Lung (tissue), 12 donors: ENCODE measurements around the gene ARSK. TPM values are rescaled to one million over a fixed set of nuclear protein-coding genes. Genes with fewer than 3 reads are reported as not detected.

Experiments used
- ATAC-seq: fragments of 200-7000 bp; cut with Tn5 transposase; one replicate; pipeline ENCODE4 v1.9.1; 2020; ENCODE audit warnings: moderate number of reproducible peaks; ENCODE audit not compliant: insufficient read depth, low FRiP score
- DNase-seq, 3 donors: peaks; one replicate each; pipeline ENCODE4 v3.0.0-alpha.2; 2013 to 2017
- H3K27ac ChIP-seq, 2 donors: one replicate each; pipeline ENCODE4 v1.5.1; 2013; ENCODE audit warnings: mild to moderate bottlenecking in 2 of 2, moderate library complexity in 2 of 2, control low read depth in 1 of 2, inconsistent platforms in 1 of 2, low read depth in 1 of 2, low read length in 1 of 2
- H3K27me3 ChIP-seq, 3 donors: one replicate each; pipeline ENCODE4 v1.5.1; 2013; ENCODE audit warnings: low read length in 2 of 3; ENCODE audit not compliant: control insufficient read depth in 3 of 3, insufficient read depth in 3 of 3
- H3K36me3 ChIP-seq, 4 donors: one replicate each; pipeline ENCODE4 v1.5.1; 2013; ENCODE audit warnings: low read length in 4 of 4, mild to moderate bottlenecking in 1 of 4, moderate library complexity in 1 of 4; ENCODE audit not compliant: control insufficient read depth in 4 of 4, insufficient read depth in 4 of 4
- H3K4me1 ChIP-seq, 5 donors: one replicate each; pipeline ENCODE4 v1.5.1; 2013; ENCODE audit warnings: low read length in 5 of 5, mild to moderate bottlenecking in 2 of 5, moderate library complexity in 1 of 5; ENCODE audit not compliant: control insufficient read depth in 5 of 5, insufficient read depth in 5 of 5
- H3K4me3 ChIP-seq: one replicate; pipeline ENCODE4 v1.5.1; 2013; ENCODE audit warnings: mild to moderate bottlenecking, control low read depth, moderate library complexity
- H3K9ac ChIP-seq, 2 donors: one replicate each; pipeline ENCODE4 v1.5.1; 2013; ENCODE audit warnings: low read length in 2 of 2, control low read depth in 1 of 2; ENCODE audit not compliant: insufficient read depth in 1 of 2
- H3K9me3 ChIP-seq, 4 donors: one replicate each; pipeline ENCODE4 v1.5.1; 2013; ENCODE audit warnings: low read length in 3 of 4, mild to moderate bottlenecking in 1 of 4, moderate library complexity in 1 of 4; ENCODE audit not compliant: control insufficient read depth in 4 of 4, insufficient read depth in 3 of 4
- CTCF ChIP-seq: IDR thresholded peaks from 2 replicates; pipeline ENCODE4 v1.5.1; 2012; ENCODE audit warnings: mild to moderate bottlenecking; ENCODE audit errors: control extremely low read depth, extremely low read depth
- WGBS, 2 donors: extraction: QIAGEN DNeasy Blood & Tissue Kit; methylation state at CpG; one replicate each; pipeline ENCODE4 v1.1.7; 2013; 5-methylcytosine and 5-hydroxymethylcytosine counted together
- polyA plus RNA-seq, 2 donors: library from polyadenylated mRNA; stranded (reverse); fragments of 200-250 nt; gene quantifications; one replicate each; pipeline ENCODE4 v1.2.1, GENCODE V29; 2013
- total RNA-seq, 2 donors: library from RNA; depleted of rRNA in 1 of 2; stranded (reverse); fragments of >200 nt in 1 of 2; gene quantifications; one replicate each; pipeline ENCODE4 v1.2.1, GENCODE V29; 2014 to 2021
- donor health status: control.
- donor health status: control.
- donor health status: Bipolar disorder and iron deficiency.
- donor health status: healthy.
- donor health status: DM: yes; HTN: yes; CAD: no.

ARSK gene
- total and polyA plus RNA-seq, 4 donors, result 2.6 to 10.5 (median 4.3) TPM

GRCh38 chr5:95537501-95537900 is 17.4 kb upstream of the ARSK start:
- Histone ChIP-seq H3K36me3 (peaks cover 8 to 31% (median 23%) of the 10 kb centered on the region in 4 donors), H3K9ac (no peak overlapping the region), H3K4me1 (no peaks in the 10 kb centered on the region), H3K9me3 (no peaks in the 10 kb centered on the region), H3K27me3 (no peaks in the 10 kb centered on the region), H3K4me3 (no peak overlapping the region), H3K27ac (no peak overlapping the region)
- TF ChIP-seq CTCF, result no peak
- WGBS, 2 donors, result 73 to 88% methylated on average over 2 of the region's 2 CpGs
- DNase-seq, result peak in 2 of 3 donors; percentile 5 to 17
- no peak for ATAC-seq

- DNase-seq (no peak), ATAC-seq (no peak)
- no peak overlapping the region for H3K9ac ChIP-seq
- H3K27ac ChIP-seq, result no peak overlapping the region
- H3K36me3 ChIP-seq, result peaks cover 19 to 29% (median 27%) of the 10 kb centered on the region in 4 donors
- no peaks in the 10 kb centered on the region for H3K27me3 ChIP-seq
- no peak overlapping the region for H3K4me3 ChIP-seq
- no peaks in the 10 kb centered on the region for H3K9me3 ChIP-seq
- TF ChIP-seq CTCF, result no peak
- H3K4me1 ChIP-seq, result peaks cover 0 to 3% (median 0%) of the 10 kb centered on the region in 5 donors
- WGBS, 2 donors, result 62 to 63% methylated on average over 3 of the region's 3 CpGs
Measured at GRCh38 chr5:95543017-95543705, 11.7 kb upstream of the ARSK start.

GRCh38 chr5:95549030-95549429 is 5.9 kb upstream of the ARSK start:
- Histone ChIP-seq H3K27ac (no peak overlapping the region), H3K4me1 (peaks cover 0 to 6% (median 4%) of the 10 kb centered on the region in 5 donors), H3K36me3 (peaks cover 16 to 18% (median 17%) of the 10 kb centered on the region in 4 donors)

More at GRCh38 chr5:95549030-95549429, 5.9 kb upstream of the ARSK start:
- DNase-seq (no peak), ATAC-seq (no peak)
- no peak for TF ChIP-seq CTCF
- no peak overlapping the region for H3K9ac ChIP-seq
- no peaks in the 10 kb centered on the region for H3K27me3 ChIP-seq
- no peak overlapping the region for H3K4me3 ChIP-seq
- H3K9me3 ChIP-seq, result no peaks in the 10 kb centered on the region
